Stimulated activated CD8-positive, alpha-beta memory T cell treated with anti-CD3 and anti-CD28 coated beads, Interleukin-7, amount 100 ng/mL, for 4 hours (primary cell): ENCODE results near the gene MAML2.
A peak's percentile ranks its signal among the peaks of the same experiment; 100 is the strongest.

Source experiments
- DNase-seq, 2 donors: peaks; one replicate each; pipeline ENCODE4 v3.0.0-alpha.2; 2020; ENCODE audit warnings: low read depth in 2 of 2

MAML2 gene

GRCh38 chr11:96213500-96213899 is 129.5 kb downstream of the MAML2 start:
- DNase-seq, result no peak

GRCh38 chr11:96211436-96211835 is 131.6 kb downstream of the MAML2 start:
- no peak for DNase-seq

GRCh38 chr11:96207459-96208449 is 135.2 kb downstream of the MAML2 start:
- no peak for DNase-seq

GRCh38 chr11:96206955-96207354 is 136.0 kb downstream of the MAML2 start:
- no peak for DNase-seq

GRCh38 chr11:96205460-96205809 is 137.6 kb downstream of the MAML2 start:
- DNase-seq, result no peak

- DNase-seq, result no peak
Measured at GRCh38 chr11:96204721-96205459, 138.1 kb downstream of the MAML2 start.

- no peak for DNase-seq
Measured at GRCh38 chr11:96204366-96204659, 138.7 kb downstream of the MAML2 start.

- no peak for DNase-seq
Measured at GRCh38 chr11:96203567-96204365, 139.2 kb downstream of the MAML2 start.

GRCh38 chr11:96200243-96200642 is 142.8 kb downstream of the MAML2 start:
- DNase-seq, result no peak

GRCh38 chr11:96199563-96200025 is 143.4 kb downstream of the MAML2 start:
- DNase-seq, result no peak

- no peak for DNase-seq
Measured at GRCh38 chr11:96197801-96198701, 144.9 kb downstream of the MAML2 start.

- DNase-seq, result no peak
Measured at GRCh38 chr11:96197103-96197502, 145.9 kb downstream of the MAML2 start.

- DNase-seq, result no peak
Measured at GRCh38 chr11:96196181-96196662, 146.8 kb downstream of the MAML2 start.

- DNase-seq, result no peak
Measured at GRCh38 chr11:96195671-96196070, 147.3 kb downstream of the MAML2 start.

- no peak for DNase-seq
Measured at GRCh38 chr11:96194581-96195374, 148.2 kb downstream of the MAML2 start.

- DNase-seq, result no peak
Measured at GRCh38 chr11:96193745-96194443, 149.1 kb downstream of the MAML2 start.

- no peak for DNase-seq
Measured at GRCh38 chr11:96191752-96192151, 151.2 kb downstream of the MAML2 start.

GRCh38 chr11:96189351-96189750 is 153.6 kb downstream of the MAML2 start:
- DNase-seq, result no peak

- peak; percentile 19 to 28 for DNase-seq
Measured at GRCh38 chr11:96188243-96189006, 154.6 kb downstream of the MAML2 start.
